GM23338 (cell line): ENCODE results near the gene LEP.

Source experiments
- CREB1 ChIP-seq: fragments of 250-450 bp; sonication (Bioruptor Pico); IDR thresholded peaks from 2 replicates; pipeline ENCODE4 v1.5.0; 2020; ENCODE audit warnings: low read depth, mild to moderate bottlenecking, moderate library complexity
- CTCF ChIP-seq, 2 experiments: fragments of 200-600 bp in 1 of 2; sonication (generic) in 1 of 2; conservative IDR thresholded peaks; 2 replicates each; pipeline versions ENCODE4 v1.5.1 to v1.6.1; 2016 to 2017; ENCODE audit warnings: antibody characterized with exemption in 2 of 2, low read depth in 2 of 2, mild to moderate bottlenecking in 2 of 2, moderate library complexity in 1 of 2
- ETS1 ChIP-seq: IDR thresholded peaks from 2 replicates; pipeline ENCODE4 v1.6.1; 2016; ENCODE audit warnings: antibody characterized with exemption
- EZH2 ChIP-seq: fragments of 200-600 bp; sonication (generic); IDR thresholded peaks from one replicate; pipeline ENCODE4 v1.8.0; 2017; ENCODE audit warnings: antibody characterized with exemption, mild to moderate bottlenecking, low read depth; ENCODE audit not compliant: unreplicated experiment
- EZH2phosphoT487 ChIP-seq: fragments of 200-600 bp; sonication (generic); IDR thresholded peaks from one replicate; pipeline ENCODE4 v1.8.1; 2018; ENCODE audit warnings: antibody characterized with exemption; ENCODE audit not compliant: unreplicated experiment
- NANOG ChIP-seq: IDR thresholded peaks from 2 replicates; pipeline ENCODE4 v1.6.1; 2016; ENCODE audit warnings: antibody characterized with exemption, borderline replicate concordance
- POLR2AphosphoS5 ChIP-seq: IDR thresholded peaks from 2 replicates; pipeline ENCODE4 v1.6.1; 2016; ENCODE audit warnings: antibody characterized with exemption, low read depth
- REST ChIP-seq: IDR thresholded peaks from one replicate; pipeline ENCODE4 v1.6.1; 2018; ENCODE audit warnings: antibody characterized with exemption; ENCODE audit not compliant: unreplicated experiment
- STAT1 ChIP-seq: IDR thresholded peaks from one replicate; pipeline ENCODE4 v1.6.1; 2016; ENCODE audit warnings: antibody characterized with exemption; ENCODE audit not compliant: unreplicated experiment
- ZNF114 ChIP-seq: fragments of 250-450 bp; sonication (Bioruptor Pico); IDR thresholded peaks from 2 replicates; pipeline ENCODE4 v1.5.0; 2020; ENCODE audit warnings: mild to moderate bottlenecking, moderate library complexity
- ZNF331 ChIP-seq: fragments of 250-450 bp; sonication (Bioruptor Pico); IDR thresholded peaks from 2 replicates; pipeline ENCODE4 v1.5.0; 2020; ENCODE audit warnings: low read depth, mild to moderate bottlenecking, moderate library complexity

GRCh38 chr7:128281605-128282380 lies 40.7 kb downstream of the LEP start:
- TF ChIP-seq POLR2AphosphoS5, result no peak
- no peak for TF ChIP-seq STAT1
- TF ChIP-seq CTCF (conservative IDR thresholded peaks at IDR 0.05; ENCODE audit: low read depth in 2 of 2), result no peak
- TF ChIP-seq CREB1 (CRISPR knock-in tag), result no peak
- no peak for TF ChIP-seq REST
- no peak for TF ChIP-seq EZH2phosphoT487
- no peak for TF ChIP-seq EZH2
- no peak for TF ChIP-seq ZNF114
- no peak for TF ChIP-seq ZNF331 (CRISPR knock-in tag)
- no peak for TF ChIP-seq NANOG
- TF ChIP-seq ETS1, result no peak
